Esophagus muscularis mucosa (tissue), 3 donors: Measurements from ENCODE around the gene CTDNEP1.

Experiments used
- POLR2A ChIP-seq: fragments of 450-650 bp; IDR thresholded peaks from one replicate; pipeline ENCODE4 v1.6.1; 2017; ENCODE audit warnings: antibody characterized with exemption, moderate library complexity, mild to moderate bottlenecking, low read depth
- TF ChIP-seq, protein P1 (sequence below), 3 experiments: fragments of 200-600 bp in 2 of 3; fragments of 450-650 bp in 1 of 3; sonication (generic) in 2 of 3; IDR thresholded peaks; one replicate each; pipeline ENCODE4 v1.5.1; 2017 to 2019; ENCODE audit warnings: antibody characterized with exemption in 3 of 3, mild to moderate bottlenecking in 2 of 3, moderate library complexity in 1 of 3

DNA sequence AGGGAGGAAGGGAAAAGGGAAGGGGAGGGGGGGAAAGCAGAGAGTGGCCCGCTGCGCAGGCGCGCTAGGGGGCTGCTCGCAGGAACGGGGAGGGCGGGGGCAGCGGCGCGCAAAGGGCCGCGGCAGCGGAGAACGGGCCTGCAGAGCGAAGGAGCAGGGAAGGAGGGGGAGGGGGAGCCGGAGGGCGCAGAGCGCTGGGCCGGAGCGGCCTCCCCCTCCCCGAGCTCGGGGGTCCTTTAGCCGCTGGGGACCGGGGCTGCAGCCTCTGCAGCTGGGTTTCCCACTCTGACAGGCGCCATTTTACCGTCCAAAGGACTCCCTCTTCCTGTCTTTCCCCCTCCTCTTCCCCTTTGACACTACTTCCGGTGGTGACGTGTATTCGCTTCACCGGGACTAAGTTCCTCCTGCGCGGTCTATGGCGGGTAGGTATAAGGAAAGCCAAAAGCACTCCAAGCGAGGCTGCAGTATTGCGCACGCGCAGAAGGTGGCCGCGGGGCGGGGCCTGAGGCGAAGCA, at the start of gene CTDNEP1:
- TF ChIP-seq, protein P1, sequence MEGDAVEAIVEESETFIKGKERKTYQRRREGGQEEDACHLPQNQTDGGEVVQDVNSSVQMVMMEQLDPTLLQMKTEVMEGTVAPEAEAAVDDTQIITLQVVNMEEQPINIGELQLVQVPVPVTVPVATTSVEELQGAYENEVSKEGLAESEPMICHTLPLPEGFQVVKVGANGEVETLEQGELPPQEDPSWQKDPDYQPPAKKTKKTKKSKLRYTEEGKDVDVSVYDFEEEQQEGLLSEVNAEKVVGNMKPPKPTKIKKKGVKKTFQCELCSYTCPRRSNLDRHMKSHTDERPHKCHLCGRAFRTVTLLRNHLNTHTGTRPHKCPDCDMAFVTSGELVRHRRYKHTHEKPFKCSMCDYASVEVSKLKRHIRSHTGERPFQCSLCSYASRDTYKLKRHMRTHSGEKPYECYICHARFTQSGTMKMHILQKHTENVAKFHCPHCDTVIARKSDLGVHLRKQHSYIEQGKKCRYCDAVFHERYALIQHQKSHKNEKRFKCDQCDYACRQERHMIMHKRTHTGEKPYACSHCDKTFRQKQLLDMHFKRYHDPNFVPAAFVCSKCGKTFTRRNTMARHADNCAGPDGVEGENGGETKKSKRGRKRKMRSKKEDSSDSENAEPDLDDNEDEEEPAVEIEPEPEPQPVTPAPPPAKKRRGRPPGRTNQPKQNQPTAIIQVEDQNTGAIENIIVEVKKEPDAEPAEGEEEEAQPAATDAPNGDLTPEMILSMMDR (IDR thresholded peaks at IDR 0.05): no peak
- peak; percentile 9 for TF ChIP-seq POLR2A
